ENCODE results near the gene MEF2B.

Gene MEF2B

DNA sequence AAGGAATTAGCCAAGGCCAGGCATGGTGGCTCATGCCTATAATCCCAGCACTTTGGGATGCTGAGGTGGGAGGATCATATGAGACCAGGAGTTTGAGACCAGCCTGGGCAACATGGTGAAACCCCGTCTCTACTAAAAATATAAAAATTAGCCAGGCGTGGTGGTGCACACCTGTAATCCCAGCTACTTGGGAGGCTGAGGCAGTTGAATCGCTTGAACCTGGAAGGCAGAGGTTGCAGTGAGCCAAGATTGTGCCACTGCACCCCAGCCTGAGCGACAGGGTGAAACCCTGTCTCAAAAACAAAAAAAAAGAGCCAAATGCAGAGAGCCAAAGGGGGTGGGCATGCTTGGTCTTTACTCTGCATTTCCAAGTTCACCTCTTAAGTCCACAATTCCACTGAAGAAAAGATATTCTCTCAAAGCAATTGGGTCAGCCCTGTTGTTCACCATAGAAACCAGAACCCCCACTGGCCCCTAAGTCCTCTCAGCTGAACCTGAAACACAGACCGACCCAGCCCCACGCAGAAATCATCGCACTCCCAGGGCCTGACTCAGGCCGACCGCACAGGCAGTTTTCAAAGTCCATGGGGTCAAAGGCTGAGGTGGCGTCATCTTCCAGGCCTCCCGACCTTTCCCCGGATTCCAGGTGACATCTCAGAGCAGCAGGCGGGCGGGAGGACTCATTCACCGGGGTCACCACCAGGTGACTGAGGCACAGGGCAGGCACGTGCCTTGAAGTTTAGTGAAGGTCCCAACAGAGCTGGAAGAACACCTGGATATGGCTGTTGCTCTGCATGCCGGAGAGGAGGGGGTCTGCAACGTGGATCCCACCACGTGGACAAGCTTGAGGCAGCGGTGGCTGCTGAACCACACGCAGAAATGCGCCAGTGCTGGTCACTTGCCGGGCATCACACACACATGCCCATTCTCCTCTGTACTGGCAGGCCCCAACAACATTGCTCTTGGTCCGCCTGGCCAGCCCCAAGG lies 73.1 kb downstream of the MEF2B start:
- DNase-seq = no peak

DNA sequence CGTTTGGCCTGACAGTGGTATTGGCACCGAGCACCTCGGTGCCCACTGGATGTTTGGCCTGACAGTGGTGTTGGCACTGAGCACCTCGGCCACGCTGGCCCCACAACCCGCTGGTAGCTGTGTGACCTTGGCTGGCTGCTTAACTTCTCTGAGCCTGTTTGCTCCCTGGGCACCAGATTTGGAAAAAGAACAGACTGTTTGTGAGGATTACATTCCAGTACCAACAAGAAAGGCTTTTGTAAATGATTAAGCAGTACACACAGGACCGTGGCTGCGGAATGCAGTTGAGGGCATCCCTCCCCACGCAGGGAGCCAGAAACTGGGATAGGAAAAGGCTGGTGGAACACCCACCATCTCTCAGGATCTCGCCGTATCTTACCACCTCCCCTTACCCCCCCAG lies 74.4 kb downstream of the MEF2B start:
- DNase-seq = no peak
